Spleen (tissue), 11 donors: ENCODE measurements around the gene SLC38A3. TPM values are rescaled to one million over a fixed set of nuclear protein-coding genes. Genes with fewer than 3 reads are reported as not detected.

Experiments used
- DNase-seq: peaks from one replicate; pipeline ENCODE4 v3.0.0-alpha.2; 2020
- H3K27ac ChIP-seq, 8 donors: fragments of 200-600 bp; sonication (generic) in 7 of 8; 1 replicate in 4 of 8; 2 replicates in 4 of 8; pipeline versions ENCODE4 v1.5.0 to v1.8.0; 2016 to 2021; ENCODE audit warnings: inconsistent platforms in 4 of 8, mild to moderate bottlenecking in 4 of 8, moderate library complexity in 1 of 8
- H3K27me3 ChIP-seq, 7 donors: fragments of 200-600 bp; sonication (generic) in 6 of 7; replicated peaks in 1 of 7; 1 replicate in 4 of 7; 2 replicates in 3 of 7; pipeline versions ENCODE4 v1.5.0 to v1.8.0; 2016 to 2021; ENCODE audit warnings: inconsistent platforms in 3 of 7, mild to moderate bottlenecking in 1 of 7
- H3K36me3 ChIP-seq, 6 donors: fragments of 200-600 bp; sonication (generic) in 5 of 6; 1 replicate in 4 of 6; 2 replicates in 2 of 6; pipeline versions ENCODE4 v1.5.0 to v1.8.0; 2016 to 2021; ENCODE audit warnings: inconsistent platforms in 2 of 6
- H3K4me1 ChIP-seq, 6 donors: fragments of 200-600 bp; sonication (generic) in 5 of 6; 1 replicate in 3 of 6; 2 replicates in 3 of 6; pipeline versions ENCODE4 v1.5.0 to v1.8.0; 2016 to 2021; ENCODE audit warnings: inconsistent platforms in 3 of 6
- H3K4me3 ChIP-seq, 8 donors: fragments of 200-600 bp; sonication (generic) in 7 of 8; 1 replicate in 4 of 8; 2 replicates in 4 of 8; pipeline versions ENCODE4 v1.5.0 to v1.8.0; 2016 to 2021; ENCODE audit warnings: inconsistent platforms in 4 of 8, mild to moderate bottlenecking in 4 of 8, moderate library complexity in 2 of 8
- H3K9me3 ChIP-seq, 8 donors: fragments of 200-600 bp; sonication (generic) in 7 of 8; 1 replicate in 4 of 8; 2 replicates in 4 of 8; pipeline versions ENCODE4 v1.5.0 to v1.8.0; 2016 to 2021; ENCODE audit warnings: inconsistent platforms in 4 of 8
- CTCF ChIP-seq, 11 experiments: fragments of 200-600 bp in 7 of 11; fragments of 450-650 bp in 4 of 11; sonication (generic) in 4 of 11; IDR thresholded peaks in 8 of 11; conservative IDR thresholded peaks in 3 of 11; 1 replicate in 7 of 11; 2 replicates in 4 of 11; pipeline versions ENCODE4 v1.4.0 to v1.8.0; 2016 to 2021; ENCODE audit warnings: antibody characterized with exemption in 11 of 11, inconsistent platforms in 4 of 11, mild to moderate bottlenecking in 1 of 11
- POLR2A ChIP-seq, 3 donors: fragments of 450-650 bp; IDR thresholded peaks; one replicate each; pipeline ENCODE4 v1.5.1; 2017; ENCODE audit warnings: antibody characterized with exemption in 3 of 3, mild to moderate bottlenecking in 1 of 3
- POLR2AphosphoS5 ChIP-seq, 3 donors: sonication (generic); formaldehyde crosslinking; IDR thresholded peaks; one replicate each; pipeline ENCODE4 v1.5.1; 2017; ENCODE audit warnings: antibody characterized with exemption in 3 of 3
- WGBS, 5 donors: extraction: QIAGEN DNeasy Blood & Tissue Kit in 3 of 5; methylation state at CpG; one replicate each; pipeline versions ENCODE4 v1.1.5 to v1.1.7; 2013 to 2018; 5-methylcytosine and 5-hydroxymethylcytosine counted together
- intact Hi-C: fragments of 100-400 bp; cut with DNase I; formaldehyde crosslinking; loops from one replicate; pipeline ENCODE4 v1.15.0; 2023; ENCODE audit warnings: low total_unique reads
- polyA plus RNA-seq, 3 donors: library from polyadenylated mRNA; stranded (reverse); fragments of 200-250 nt; gene quantifications; one replicate each; pipeline ENCODE4 v1.2.1, GENCODE V29; 2013
- total RNA-seq, 7 donors: library from RNA; depleted of rRNA in 3 of 7; stranded (reverse); fragments of >200 nt in 3 of 7; fragmentation: NEBNext Ultra II Directional in 4 of 7; extraction: Animal tissue kit (Norgen Biotek cat#: 25700) in 4 of 7; gene quantifications; one replicate each; pipeline versions ENCODE4 v1.1.0 to v1.2.1, GENCODE V29; 2016 to 2021
- donor health status: healthy with polysubstance abuse.
- donor health status: DM: no; HTN: no; CAD: no; lungs with moderate emphysema.
- donor health status: DM: no; HTN: no; CAD: no.
- donor health status: Bipolar disorder and iron deficiency.
- donor health status: healthy.
- donor health status: DM: no; HTN: no; CAD: no.
- donor health status: DM: yes; HTN: yes; CAD: no.

Gene SLC38A3
- total and polyA plus RNA-seq, 10 donors: 0.02 to 0.07 TPM; not detected in 8

GRCh38 chr3:50219285-50219684, 14.2 kb downstream of the SLC38A3 start:
- no peaks in the 10 kb centered on the region for H3K36me3 ChIP-seq
- H3K27ac ChIP-seq: no peak overlapping the region
- TF ChIP-seq POLR2AphosphoS5 (IDR thresholded peaks at IDR 0.05) (no peak), POLR2A (IDR thresholded peaks at IDR 0.05) (no peak), CTCF (IDR thresholded peaks at IDR 0.05 in 8 of 11, conservative IDR thresholded peaks at IDR 0.05 in 3 of 11) (no peak)
- no peaks in the 10 kb centered on the region for H3K27me3 ChIP-seq
- DNase-seq: no peak
- intact Hi-C loops: no loop called here
- WGBS, 5 donors: 81 to 95% (median 91%) methylated on average over 5 of the region's 5 CpGs
- peaks cover 0 to 11% (median 0%) of the 10 kb centered on the region in 6 donors for H3K4me1 ChIP-seq
- H3K9me3 ChIP-seq: no peaks in the 10 kb centered on the region
- no peak overlapping the region for H3K4me3 ChIP-seq

- no peak overlapping the region for H3K4me3 ChIP-seq
- 68 to 80% (median 74%) methylated on average over 6 of the region's 6 CpGs for WGBS, 5 donors
- H3K27ac ChIP-seq: no peak overlapping the region
- intact Hi-C loops: no loop called here
- H3K36me3 ChIP-seq: no peaks in the 10 kb centered on the region
- TF ChIP-seq POLR2A (IDR thresholded peaks at IDR 0.05) (no peak), POLR2AphosphoS5 (IDR thresholded peaks at IDR 0.05) (no peak), CTCF (IDR thresholded peaks at IDR 0.05 in 8 of 11, conservative IDR thresholded peaks at IDR 0.05 in 3 of 11) (no peak)
- H3K9me3 ChIP-seq: no peaks in the 10 kb centered on the region
- peaks cover 0 to 11% (median 0%) of the 10 kb centered on the region in 6 donors for H3K4me1 ChIP-seq
- DNase-seq: no peak
- H3K27me3 ChIP-seq: no peaks in the 10 kb centered on the region
Observed at GRCh38 chr3:50220109-50220508, 15.0 kb downstream of the SLC38A3 start.

GRCh38 chr3:50221051-50221410, 16.0 kb downstream of the SLC38A3 start:
- Histone ChIP-seq H3K27ac (no peak overlapping the region), H3K36me3 (no peaks in the 10 kb centered on the region), H3K27me3 (no peaks in the 10 kb centered on the region), H3K4me1 (peaks cover 0 to 15% (median 3%) of the 10 kb centered on the region in 6 donors), H3K4me3 (no peak overlapping the region), H3K9me3 (no peaks in the 10 kb centered on the region)
- no peak for DNase-seq
- WGBS, 5 donors: 41 to 53% (median 46%) methylated on average over 4 of the region's 4 CpGs
- TF ChIP-seq POLR2A (IDR thresholded peaks at IDR 0.05) (no peak), POLR2AphosphoS5 (IDR thresholded peaks at IDR 0.05) (no peak), CTCF (IDR thresholded peaks at IDR 0.05 in 8 of 11, conservative IDR thresholded peaks at IDR 0.05 in 3 of 11) (no peak)
- intact Hi-C loops: no loop called here

GRCh38 chr3:50221411-50222168, 16.5 kb downstream of the SLC38A3 start:
- TF ChIP-seq POLR2A (IDR thresholded peaks at IDR 0.05) (no peak), CTCF (IDR thresholded peaks at IDR 0.05 in 8 of 11, conservative IDR thresholded peaks at IDR 0.05 in 3 of 11) (no peak), POLR2AphosphoS5 (IDR thresholded peaks at IDR 0.05) (no peak)
- no peak for DNase-seq
- 47 to 57% (median 52%) methylated on average over 2 to 12 of the region's 12 CpGs for WGBS, 5 donors
- intact Hi-C loops: no loop called here
- H3K4me3 ChIP-seq: no peak overlapping the region
- H3K9me3 ChIP-seq: no peaks in the 10 kb centered on the region
- H3K36me3 ChIP-seq: no peaks in the 10 kb centered on the region
- no peak overlapping the region for H3K27ac ChIP-seq
- H3K27me3 ChIP-seq: no peaks in the 10 kb centered on the region
- peaks cover 2 to 21% (median 9%) of the 10 kb centered on the region in 6 donors for H3K4me1 ChIP-seq
